Left cardiac atrium (tissue), 4 donors: ENCODE data around the gene ATG4C. TPM values are rescaled to one million over a fixed set of nuclear protein-coding genes. Genes with fewer than 3 reads are reported as not detected.

Experiments used
- ATAC-seq, 2 donors: fragments of 200-7000 bp; cut with Tn5 transposase; one replicate each; pipeline ENCODE4 v1.9.1; 2020; ENCODE audit warnings: mild to moderate bottlenecking in 2 of 2, moderate library complexity in 2 of 2
- DNase-seq: peaks from one replicate; pipeline ENCODE4 v3.0.0-alpha.2; 2020
- intact Hi-C, 2 donors: fragments of 100-400 bp; cut with DNase I; formaldehyde crosslinking; loops; one replicate each; pipeline versions ENCODE4 v1.14.1 to v1.15.1; 2022 to 2023
- total RNA-seq, 2 donors: library from RNA; stranded (reverse); fragmentation: NEBNext Ultra II Directional; extraction: Animal tissue kit (Norgen Biotek cat#: 25700); gene quantifications; one replicate each; pipeline ENCODE4 v1.2.1, GENCODE V29; 2021
- donor health status: DM: no; HTN: yes; CAD: no.
- donor health status: DM: no; HTN: yes; CAD: no; lungs with severe emphysema.
- donor health status: DM: yes; HTN: yes; CAD: no.
- donor health status: Dilated cardiomyopathy.

Gene ATG4C
- total RNA-seq, 2 donors from 2014 or later = 9.9 to 11.3 TPM

GRCh38 chr1:62887799-62888507, 104.0 kb downstream of the ATG4C start:
- ATAC-seq = no peak
- no peak for DNase-seq
- intact Hi-C loops = no loop called here

GRCh38 chr1:62891956-62892562, 108.1 kb downstream of the ATG4C start:
- no peak for DNase-seq
- intact Hi-C loops = no loop called here
- ATAC-seq = no peak

- intact Hi-C loops = no loop called here
- ATAC-seq (no peak), DNase-seq (no peak)
Measured at GRCh38 chr1:62897788-62898187, 113.9 kb downstream of the ATG4C start.

- intact Hi-C loops = no loop called here
- DNase-seq (no peak), ATAC-seq (no peak)
Measured at GRCh38 chr1:62900566-62900965, 116.6 kb downstream of the ATG4C start.

- intact Hi-C loops = no loop called here
- no peak for ATAC-seq
- DNase-seq = no peak
Measured at GRCh38 chr1:62901650-62902049, 117.7 kb downstream of the ATG4C start.

GRCh38 chr1:62903522-62903921, 119.6 kb downstream of the ATG4C start:
- ATAC-seq (no peak), DNase-seq (no peak)
- intact Hi-C loops = no loop called here

GRCh38 chr1:62903982-62904855, 120.3 kb downstream of the ATG4C start:
- DNase-seq (no peak), ATAC-seq (no peak)
- intact Hi-C loops = no loop called here

GRCh38 chr1:62904856-62905225, 120.9 kb downstream of the ATG4C start:
- intact Hi-C loops = no loop called here
- ATAC-seq = no peak
- no peak for DNase-seq

- intact Hi-C loops = no loop called here
- ATAC-seq (no peak), DNase-seq (no peak)
Measured at GRCh38 chr1:62905309-62905708, 121.4 kb downstream of the ATG4C start.

GRCh38 chr1:62905872-62906271, 121.9 kb downstream of the ATG4C start:
- DNase-seq = no peak
- no peak for ATAC-seq
- intact Hi-C loops = no loop called here

- intact Hi-C loops = no loop called here
- ATAC-seq = no peak
- no peak for DNase-seq
Measured at GRCh38 chr1:62906428-62906886, 122.5 kb downstream of the ATG4C start.

GRCh38 chr1:62908168-62908695, 124.3 kb downstream of the ATG4C start:
- ATAC-seq (no peak), DNase-seq (no peak)
- intact Hi-C loops = no loop called here

GRCh38 chr1:62912028-62912638, 128.2 kb downstream of the ATG4C start:
- intact Hi-C loops = no loop called here
- no peak for ATAC-seq
- DNase-seq = no peak

Other genes starting within 250 kb of the ATG4C start
- not detected for gene ANGPTL3, start 186.6 kb upstream of the ATG4C start, total RNA-seq
- 10 to 100 TPM; 11.3 to 16.0 TPM for gene DOCK7, start 95.7 kb upstream of the ATG4C start, total RNA-seq